ENCODE measurements around the gene ANKRD12.

The ANKRD12 gene

DNA sequence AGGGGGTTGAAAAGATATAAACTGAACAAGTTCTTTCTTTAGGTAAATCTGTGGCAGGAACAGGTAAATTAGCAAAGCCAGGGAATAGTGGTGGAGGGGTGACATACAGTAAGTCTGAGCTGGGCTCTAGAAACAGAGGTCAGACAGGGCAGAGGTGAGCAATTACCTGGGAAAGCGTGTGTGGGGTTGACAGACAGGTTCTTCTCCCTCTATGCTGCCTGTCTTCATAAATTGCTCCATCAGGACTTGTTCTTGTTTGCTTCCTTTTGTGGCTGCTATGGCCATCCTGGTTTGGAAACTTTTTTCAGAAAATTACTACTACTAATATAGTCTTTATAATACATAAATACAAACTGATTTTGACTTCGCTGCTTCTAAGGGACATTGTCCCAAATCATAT is 3.4 kb upstream of the ANKRD12 start:
- no peak for DNase-seq (ENCODE audit: insufficient read length)
- TF ChIP-seq POLR2A (IDR thresholded peaks at IDR 0.05; ENCODE audit: low read depth, low read length) = no peak
- TF ChIP-seq POLR2AphosphoS5 (IDR thresholded peaks at IDR 0.05; ENCODE audit: low read depth, low read length) = 0 out of 2 replicates have a peak, but pooled peaks have one; percentile 26
- no peak for FAIRE-seq

DNA sequence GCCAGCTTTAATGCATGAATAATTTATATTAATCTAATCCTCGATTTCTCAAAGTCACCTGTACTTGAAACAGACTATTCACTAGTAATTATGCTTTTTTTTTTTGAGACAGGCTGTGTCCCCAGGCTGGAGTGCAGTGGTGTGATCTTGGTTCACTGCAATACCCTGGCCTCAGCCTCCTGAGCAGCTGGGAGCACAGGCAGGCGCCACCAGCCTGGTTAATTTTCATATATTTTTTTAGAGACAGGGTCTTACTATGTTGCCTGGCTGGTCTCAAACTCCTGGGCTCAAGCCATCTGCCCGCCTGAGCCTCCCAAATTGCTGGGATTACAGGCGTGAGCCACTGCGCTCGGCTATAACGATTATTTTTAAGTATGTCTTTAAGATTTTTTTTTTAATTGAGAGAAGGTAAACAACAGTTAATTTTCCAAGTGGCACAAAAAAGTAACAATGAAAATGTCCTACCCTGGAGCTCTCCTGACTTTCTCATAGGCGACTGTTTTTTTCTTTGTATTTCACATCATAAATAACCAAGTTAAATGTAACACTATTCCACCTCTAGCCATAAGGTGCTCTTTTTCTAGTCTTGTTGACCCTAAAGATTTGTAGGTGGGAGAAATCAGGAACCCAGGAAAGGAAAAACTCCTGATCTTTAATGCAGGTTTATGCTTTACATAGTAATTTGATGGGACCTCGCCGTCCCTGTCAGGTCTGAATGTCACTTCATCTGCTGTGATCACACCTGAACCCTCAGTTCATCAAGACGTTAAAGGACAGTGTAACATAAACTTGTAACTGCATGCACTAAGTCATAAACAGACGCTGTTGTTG is 1.3 kb upstream of the ANKRD12 start:
- DNase-seq (ENCODE audit: insufficient read length) (no peak), FAIRE-seq (no peak)
- TF ChIP-seq POLR2AphosphoS5 (IDR thresholded peaks at IDR 0.05; ENCODE audit: low read depth, low read length) = no peak
- no peak; the same call in 1 of the 2 replicates for TF ChIP-seq POLR2A (IDR thresholded peaks at IDR 0.05; ENCODE audit: low read depth, low read length)
- no peak for TF ChIP-seq TAF1 (IDR thresholded peaks at IDR 0.05; ENCODE audit: borderline replicate concordance, low read depth, low read length)

- FAIRE-seq (no peak), DNase-seq (ENCODE audit: insufficient read length) (peak; percentile 27)
- TF ChIP-seq POLR2AphosphoS5 (IDR thresholded peaks at IDR 0.05; ENCODE audit: low read depth, low read length) (0 out of 2 replicates have a peak, but pooled peaks have one; percentile 39), POLR2A (IDR thresholded peaks at IDR 0.05; ENCODE audit: low read depth, low read length) (no peak; the same call in 1 of the 2 replicates)
These were observed 668 bp upstream of the ANKRD12 start for GRCh38 chr18:9135912-9136314.

DNA sequence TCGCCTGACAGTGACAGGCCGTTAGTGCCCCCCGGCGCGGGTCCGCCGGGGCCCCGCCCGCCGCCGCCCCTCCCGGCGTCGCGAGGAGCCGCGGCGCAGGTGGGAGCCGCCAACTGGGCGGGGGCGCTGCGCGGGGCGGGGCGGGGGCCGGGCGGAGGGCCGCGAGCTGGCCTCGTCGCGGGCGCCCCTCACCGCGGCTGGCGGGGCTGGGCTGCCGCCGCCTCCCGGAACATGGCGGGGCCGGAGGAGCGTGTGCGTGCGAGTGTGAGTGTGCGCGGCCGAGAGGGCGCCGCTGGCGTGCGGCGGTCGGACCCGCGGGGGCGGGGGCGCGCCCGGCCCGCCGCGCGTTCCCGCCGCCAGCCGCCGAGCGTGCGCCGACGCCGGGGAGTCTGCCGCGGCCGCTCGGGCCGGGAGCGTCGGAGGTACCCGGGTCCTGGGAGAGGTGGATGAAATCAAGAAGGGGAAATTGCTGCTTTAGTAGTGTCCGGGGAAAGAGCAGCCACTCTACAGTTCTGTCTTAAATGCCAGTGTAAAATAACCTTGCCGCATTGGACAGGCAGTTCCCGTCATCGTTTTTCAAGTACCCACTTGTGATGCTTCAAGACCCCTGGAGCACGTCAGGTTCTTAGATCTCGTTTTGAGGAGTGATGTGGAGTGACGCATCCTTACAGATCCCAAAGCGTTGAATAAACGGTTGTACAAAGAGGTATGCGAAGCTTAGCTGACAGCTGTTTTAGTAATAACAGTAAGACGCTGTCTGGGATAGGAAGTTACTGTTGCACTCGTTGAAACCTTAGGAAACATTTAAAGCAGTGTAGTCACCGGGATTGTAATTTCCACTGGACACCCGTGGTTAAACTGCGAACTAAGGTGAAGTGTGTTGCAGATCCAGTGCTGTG is 836 bp downstream of the ANKRD12 start:
- TF ChIP-seq POLR2A (IDR thresholded peaks at IDR 0.05; ENCODE audit: low read depth, low read length) (no peak; the same call in 1 of the 2 replicates), TAF1 (IDR thresholded peaks at IDR 0.05; ENCODE audit: borderline replicate concordance, low read depth, low read length) (no peak), POLR2AphosphoS5 (IDR thresholded peaks at IDR 0.05; ENCODE audit: low read depth, low read length) (peak; percentile 63)
- peak; percentile 46 for FAIRE-seq
- DNase-seq (ENCODE audit: insufficient read length) = peak; percentile 45

DNA sequence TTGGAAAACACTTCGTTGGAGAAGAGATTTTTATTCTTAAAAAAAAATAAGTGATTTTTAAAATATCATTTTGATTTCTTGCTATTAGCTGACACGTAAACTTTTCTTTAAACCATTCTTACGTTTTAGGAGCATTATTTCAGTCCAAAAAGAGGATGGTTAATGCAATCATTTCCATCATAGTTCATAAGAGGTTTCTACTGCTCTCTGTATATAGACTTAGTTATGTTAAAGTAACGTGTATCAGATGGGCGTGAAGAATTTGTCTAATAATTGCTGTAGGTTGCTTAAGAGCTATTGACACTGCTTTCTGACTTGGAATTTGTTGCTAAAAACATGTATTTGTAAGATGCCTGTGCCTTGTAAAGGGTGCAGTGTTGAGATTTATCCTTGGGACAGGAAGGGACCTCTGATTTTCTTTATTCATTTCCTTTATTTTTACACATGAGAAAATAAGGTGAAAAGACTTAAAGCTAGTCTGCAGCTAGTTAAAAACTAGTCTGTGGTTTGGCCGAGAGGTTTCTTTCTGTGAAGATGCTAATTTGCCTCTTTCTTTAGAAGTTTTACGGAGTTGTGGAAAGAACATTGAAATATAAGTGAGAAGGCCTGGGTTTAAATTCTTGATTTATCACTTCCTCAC is 2.9 kb downstream of the ANKRD12 start:
- TF ChIP-seq POLR2AphosphoS5 (IDR thresholded peaks at IDR 0.05; ENCODE audit: low read depth, low read length) (no peak), POLR2A (IDR thresholded peaks at IDR 0.05; ENCODE audit: low read depth, low read length) (no peak), TAF1 (IDR thresholded peaks at IDR 0.05; ENCODE audit: borderline replicate concordance, low read depth, low read length) (no peak)
- DNase-seq (ENCODE audit: insufficient read length) = no peak
- FAIRE-seq = no peak

- no peak for FAIRE-seq
- no peak for TF ChIP-seq POLR2AphosphoS5 (IDR thresholded peaks at IDR 0.05; ENCODE audit: low read depth, low read length)
- TF ChIP-seq TAF1 (IDR thresholded peaks at IDR 0.05; ENCODE audit: borderline replicate concordance, low read depth, low read length) = no peak
- no peak for TF ChIP-seq POLR2A (IDR thresholded peaks at IDR 0.05; ENCODE audit: low read depth, low read length)
- DNase-seq (ENCODE audit: insufficient read length) = no peak
These were observed 3.8 kb downstream of the ANKRD12 start for GRCh38 chr18:9140381-9140780.

GRCh38 chr18:9140984-9141383 is 4.4 kb downstream of the ANKRD12 start:
- TF ChIP-seq TAF1 (IDR thresholded peaks at IDR 0.05; ENCODE audit: borderline replicate concordance, low read depth, low read length) = no peak
- no peak for TF ChIP-seq POLR2AphosphoS5 (IDR thresholded peaks at IDR 0.05; ENCODE audit: low read depth, low read length)
- no peak for TF ChIP-seq POLR2A (IDR thresholded peaks at IDR 0.05; ENCODE audit: low read depth, low read length)
- no peak for DNase-seq (ENCODE audit: insufficient read length)
- FAIRE-seq = no peak

DNA sequence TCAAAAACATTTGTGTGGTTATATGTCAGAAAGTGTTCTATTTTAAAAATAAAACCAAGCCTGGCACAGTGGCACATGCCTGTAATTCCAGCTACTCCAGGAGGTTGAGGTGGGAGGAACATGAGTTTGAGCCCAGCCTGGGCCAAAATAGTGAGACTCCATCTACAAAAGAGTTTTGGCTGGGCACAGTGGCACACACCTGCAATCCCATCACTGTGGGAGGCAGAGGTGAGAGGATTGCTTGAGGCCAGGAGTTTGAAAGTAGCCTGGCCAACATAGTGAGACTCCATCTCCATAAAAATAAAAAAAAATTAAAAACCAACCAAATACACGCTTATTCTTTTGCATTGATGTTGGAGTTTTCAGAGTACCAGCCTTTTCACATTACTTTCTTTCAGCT is 9.6 kb downstream of the ANKRD12 start:
- FAIRE-seq (no peak), DNase-seq (ENCODE audit: insufficient read length) (no peak)
- no peak for TF ChIP-seq TAF1 (IDR thresholded peaks at IDR 0.05; ENCODE audit: borderline replicate concordance, low read depth, low read length)
- TF ChIP-seq POLR2A (IDR thresholded peaks at IDR 0.05; ENCODE audit: low read depth, low read length) = no peak
- TF ChIP-seq POLR2AphosphoS5 (IDR thresholded peaks at IDR 0.05; ENCODE audit: low read depth, low read length) = no peak

GRCh38 chr18:9147440-9148202 is 11.0 kb downstream of the ANKRD12 start:
- no peak for DNase-seq (ENCODE audit: insufficient read length)
- FAIRE-seq = peak; percentile 97
- TF ChIP-seq POLR2AphosphoS5 (IDR thresholded peaks at IDR 0.05; ENCODE audit: low read depth, low read length) = no peak
- TF ChIP-seq POLR2A (IDR thresholded peaks at IDR 0.05; ENCODE audit: low read depth, low read length) = no peak
- TF ChIP-seq TAF1 (IDR thresholded peaks at IDR 0.05; ENCODE audit: borderline replicate concordance, low read depth, low read length) = no peak

DNA sequence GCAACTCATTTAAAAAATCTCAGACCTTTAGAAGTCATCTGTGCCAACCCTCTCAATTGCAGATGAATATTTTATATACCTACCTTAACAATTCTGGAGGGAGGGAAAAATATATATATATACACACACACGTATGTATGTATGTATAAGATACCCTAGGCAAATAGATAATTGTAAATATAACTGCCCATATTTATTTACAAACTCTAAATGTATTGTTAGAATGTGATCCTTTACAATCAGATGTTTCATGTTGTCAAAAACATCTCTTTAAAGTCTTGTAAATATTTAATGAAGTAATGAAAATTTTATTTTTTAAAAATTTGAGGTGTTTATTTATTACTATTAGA is 11.6 kb downstream of the ANKRD12 start:
- no peak for DNase-seq (ENCODE audit: insufficient read length)
- no peak for TF ChIP-seq POLR2AphosphoS5 (IDR thresholded peaks at IDR 0.05; ENCODE audit: low read depth, low read length)
- no peak for TF ChIP-seq POLR2A (IDR thresholded peaks at IDR 0.05; ENCODE audit: low read depth, low read length)
- TF ChIP-seq TAF1 (IDR thresholded peaks at IDR 0.05; ENCODE audit: borderline replicate concordance, low read depth, low read length) = no peak
- no peak for FAIRE-seq

GRCh38 chr18:9150121-9150520 is 13.5 kb downstream of the ANKRD12 start:
- TF ChIP-seq POLR2AphosphoS5 (IDR thresholded peaks at IDR 0.05; ENCODE audit: low read depth, low read length) (no peak), POLR2A (IDR thresholded peaks at IDR 0.05; ENCODE audit: low read depth, low read length) (no peak), TAF1 (IDR thresholded peaks at IDR 0.05; ENCODE audit: borderline replicate concordance, low read depth, low read length) (no peak)
- FAIRE-seq (no peak), DNase-seq (ENCODE audit: insufficient read length) (no peak)

All from GM12892 (cell line).